HG02943 (cell line): ENCODE data around the gene ITGA5.

Experiments used
- ATAC-seq: cut with Tn5 transposase; IDR thresholded peaks from one replicate; pipeline ENCODE4 v1.9.1; 2021; ENCODE audit warnings: mild to moderate bottlenecking, low read depth, moderate library complexity; ENCODE audit not compliant: unreplicated experiment

Gene ITGA5

GRCh38 chr12:54431911-54432814 is 13.1 kb upstream of the ITGA5 start:
- ATAC-seq: no peak

DNA sequence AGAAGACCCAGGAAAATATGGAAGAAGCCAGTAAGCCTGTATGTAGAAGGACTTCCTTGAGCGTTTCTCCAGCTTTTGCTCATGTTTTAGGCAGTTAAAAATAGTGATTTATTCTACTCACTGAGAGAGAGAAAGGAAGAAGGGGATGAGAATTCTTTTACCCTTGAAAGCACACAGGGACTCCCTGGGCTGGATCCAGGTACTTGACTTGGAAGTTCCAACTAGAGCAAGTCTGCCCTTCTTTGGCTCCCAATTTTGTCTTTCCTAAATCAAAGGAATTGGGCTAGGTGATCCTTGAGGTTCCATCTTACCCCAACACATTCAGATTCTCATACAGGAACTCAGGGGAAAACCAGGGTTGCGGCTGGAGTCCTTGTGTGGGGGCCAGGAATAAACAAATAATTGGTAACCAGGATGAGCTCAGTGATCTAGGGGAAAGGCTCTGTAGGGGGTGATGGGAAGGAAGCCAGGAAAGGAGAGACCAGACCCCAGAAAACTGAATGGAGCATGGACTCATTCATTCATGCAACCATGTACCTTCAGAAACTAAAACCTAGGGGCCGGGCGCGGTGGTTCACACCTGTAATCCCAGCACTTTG is 11.5 kb upstream of the ITGA5 start:
- ATAC-seq: no peak

DNA sequence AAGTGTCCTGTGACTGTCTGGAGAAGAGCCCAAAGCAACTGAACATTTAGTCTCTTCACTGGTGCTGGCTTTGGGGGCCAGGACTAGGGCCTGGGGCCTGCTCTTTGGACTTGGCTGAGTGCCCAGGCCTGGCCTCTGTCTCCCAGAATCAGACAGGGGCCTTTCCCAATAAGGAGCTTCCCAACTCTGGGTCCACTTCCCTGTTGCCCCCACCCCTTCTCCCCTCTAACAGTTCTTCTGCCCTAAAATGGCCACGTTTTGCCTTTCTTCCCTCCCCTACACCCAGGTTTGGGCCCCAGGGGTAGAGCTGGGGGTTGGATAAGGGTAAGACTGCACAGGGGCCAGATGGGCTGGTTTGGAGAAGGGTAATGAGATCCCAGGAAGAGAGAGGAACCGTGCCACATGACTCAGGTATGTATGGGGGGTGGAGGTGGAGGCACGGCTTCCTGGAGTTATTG is 10.0 kb upstream of the ITGA5 start:
- no peak for ATAC-seq

DNA sequence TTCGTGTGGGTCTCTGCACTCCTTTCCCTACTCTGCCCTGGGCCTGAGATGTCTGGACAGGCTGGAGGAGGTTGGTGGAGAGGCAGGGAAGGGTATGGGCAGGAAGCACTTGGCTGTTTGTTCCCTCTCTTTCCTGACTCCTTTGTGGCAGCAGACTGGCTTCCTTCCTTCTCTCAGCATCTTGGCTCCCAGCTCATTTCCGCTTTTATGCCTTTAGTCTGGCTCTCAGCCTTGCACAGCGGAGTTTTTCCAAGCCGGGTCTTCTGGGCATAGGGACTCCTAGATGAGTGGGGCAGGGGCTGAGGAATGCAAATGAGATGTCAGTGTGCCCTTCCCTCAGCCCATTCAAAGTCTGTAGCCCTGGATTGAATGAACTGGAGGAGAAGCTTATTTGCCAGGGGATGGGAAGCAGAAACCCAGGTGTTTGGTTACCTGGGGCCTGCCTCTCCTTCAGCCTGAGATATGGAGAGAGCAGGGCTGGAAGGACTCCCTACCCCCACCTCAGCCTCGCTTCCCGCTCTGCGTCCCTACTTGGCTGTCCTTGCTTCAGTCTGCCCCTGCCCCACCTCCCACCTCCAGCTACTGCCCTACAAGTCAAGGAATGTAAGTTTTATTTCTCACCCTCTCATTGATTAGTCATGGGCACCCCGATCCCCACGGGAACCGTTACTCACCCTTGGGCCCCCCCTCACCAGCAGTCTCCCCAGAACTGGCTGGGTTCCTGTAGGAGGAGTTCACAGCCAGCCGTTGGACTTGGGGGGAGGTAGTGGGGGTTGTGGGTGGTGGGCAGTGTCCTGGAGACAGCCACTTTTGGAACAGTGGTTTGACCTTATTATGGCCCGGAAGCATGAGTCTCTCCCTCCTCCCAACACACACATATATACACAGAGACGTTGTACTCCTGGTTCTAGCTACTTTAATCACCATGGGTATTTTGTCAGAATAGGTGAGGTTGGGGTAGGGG is 9.3 kb upstream of the ITGA5 start:
- ATAC-seq: no peak

- ATAC-seq: no peak
These were observed 8.0 kb upstream of the ITGA5 start for GRCh38 chr12:54427106-54427505.

- no peak for ATAC-seq
These were observed 7.6 kb upstream of the ITGA5 start for GRCh38 chr12:54426690-54427089.

DNA sequence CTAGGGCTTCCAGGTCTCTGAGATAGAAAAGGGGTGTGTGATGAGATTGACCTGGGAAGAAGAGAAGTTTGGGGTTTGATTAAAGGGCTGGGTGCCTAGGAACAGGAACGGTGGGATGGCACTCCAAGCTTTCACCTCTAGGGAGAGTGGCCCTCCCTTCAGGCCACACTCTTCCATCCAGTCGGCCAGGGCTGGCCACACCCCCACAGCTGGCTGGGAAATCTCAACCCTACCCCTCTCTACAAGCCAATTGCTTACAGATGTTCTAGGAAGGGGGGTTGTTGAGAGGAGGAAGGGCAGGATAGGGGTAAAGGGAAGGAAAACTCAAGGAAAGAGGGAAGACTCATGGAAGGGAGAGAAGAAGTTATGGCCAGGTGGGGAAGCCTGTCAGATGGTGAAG is 6.6 kb upstream of the ITGA5 start:
- ATAC-seq: no peak

GRCh38 chr12:54424224-54424623 is 5.2 kb upstream of the ITGA5 start:
- no peak for ATAC-seq

- ATAC-seq: no peak
These were observed 4.7 kb upstream of the ITGA5 start for GRCh38 chr12:54423816-54424150.

DNA sequence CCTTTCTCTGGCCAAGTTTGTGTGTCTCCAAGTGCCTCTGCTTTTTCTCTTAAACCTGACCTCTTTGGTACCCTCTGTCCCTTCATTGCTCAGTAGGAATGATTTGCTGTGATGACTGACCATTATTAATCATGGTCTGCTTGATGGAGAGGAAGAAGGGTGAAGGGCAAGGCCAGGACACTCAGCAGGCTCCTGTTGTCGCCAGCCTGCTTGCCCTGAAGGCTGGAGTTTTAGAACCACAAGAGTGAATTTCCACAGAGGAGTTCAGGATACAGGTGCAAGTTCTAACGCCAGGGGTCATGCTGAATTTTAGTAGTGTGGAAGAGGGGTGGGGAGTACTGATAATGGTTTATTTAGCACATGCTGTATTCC is 2.8 kb upstream of the ITGA5 start:
- ATAC-seq: no peak

- no peak for ATAC-seq
These were observed 2.3 kb upstream of the ITGA5 start for GRCh38 chr12:54421175-54421878.

- no peak for ATAC-seq
These were observed 1.7 kb upstream of the ITGA5 start for GRCh38 chr12:54420766-54421144.

DNA sequence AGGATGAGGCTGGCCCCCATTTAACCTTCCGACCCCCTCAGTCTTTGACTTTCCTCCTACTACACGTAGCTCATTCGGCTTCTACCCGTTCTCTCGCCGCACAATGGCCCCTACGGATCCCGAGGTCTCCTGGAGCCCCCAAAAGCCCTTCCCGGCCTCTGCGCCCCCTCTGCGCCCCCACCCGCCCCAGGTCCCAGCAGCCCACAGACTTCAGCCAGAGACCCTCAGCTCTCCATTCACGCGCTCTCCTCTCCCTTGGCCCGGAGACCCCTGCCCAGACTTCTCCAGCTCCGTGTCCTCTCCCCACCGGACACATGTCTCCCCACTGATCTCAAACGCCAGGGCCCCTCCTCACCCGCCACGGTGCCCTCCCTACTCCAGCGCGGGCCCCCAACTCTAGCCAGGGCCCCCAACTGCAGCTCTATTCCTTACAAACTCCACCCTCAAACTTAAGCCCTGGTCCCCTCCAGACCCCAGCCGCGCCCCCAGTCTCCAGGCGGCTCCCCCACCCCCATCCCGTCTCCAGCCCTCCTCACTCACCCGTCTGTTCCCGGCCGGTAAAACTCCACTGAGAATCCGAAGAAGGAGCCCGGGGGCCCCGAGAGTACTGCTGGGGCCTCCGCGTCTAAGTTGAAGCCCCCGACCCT is 502 bp downstream of the ITGA5 start:
- ATAC-seq: no peak

DNA sequence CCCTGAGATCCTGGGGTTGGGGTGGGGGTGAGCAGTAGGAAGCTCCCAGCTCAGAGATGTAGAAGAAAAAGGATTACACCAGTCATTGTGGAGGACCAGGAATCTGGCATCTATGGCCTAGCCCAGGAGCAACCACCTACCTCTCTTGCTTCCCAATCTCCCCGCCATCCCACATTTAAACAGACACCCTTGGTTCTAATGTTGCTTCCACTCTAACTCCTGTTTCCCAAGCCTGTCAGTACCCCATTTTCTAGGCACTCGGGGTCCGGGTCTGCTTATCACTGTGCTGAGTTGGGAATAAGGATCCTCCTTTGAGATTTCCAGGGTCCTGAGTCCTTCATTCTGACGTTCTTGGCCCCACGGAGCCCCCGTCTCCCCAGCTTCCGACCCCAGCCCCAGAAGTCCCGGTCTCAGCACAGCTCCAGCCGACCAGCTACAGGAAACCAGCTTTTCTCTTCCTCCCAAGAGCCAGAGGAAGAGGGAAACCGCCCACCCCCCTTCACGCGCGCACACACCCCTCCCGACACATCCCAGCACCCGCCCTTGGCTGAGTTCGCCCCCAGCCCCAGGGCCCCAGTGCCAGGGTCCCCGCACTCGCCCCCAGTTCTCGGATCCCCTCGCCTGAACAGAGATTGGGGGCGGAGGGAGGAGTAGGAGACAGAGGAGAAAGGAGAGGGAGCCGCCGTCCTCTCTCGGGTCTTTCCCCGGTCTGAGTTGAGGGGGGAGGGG is 1.2 kb downstream of the ITGA5 start:
- no peak for ATAC-seq

GRCh38 chr12:54416687-54417603 is 2.1 kb downstream of the ITGA5 start:
- no peak for ATAC-seq

GRCh38 chr12:54415221-54415929 is 3.7 kb downstream of the ITGA5 start:
- ATAC-seq: no peak

- no peak for ATAC-seq
These were observed 5.5 kb downstream of the ITGA5 start for GRCh38 chr12:54413284-54414190.
